ENCODE data around the gene SNU13.

Gene SNU13

DNA sequence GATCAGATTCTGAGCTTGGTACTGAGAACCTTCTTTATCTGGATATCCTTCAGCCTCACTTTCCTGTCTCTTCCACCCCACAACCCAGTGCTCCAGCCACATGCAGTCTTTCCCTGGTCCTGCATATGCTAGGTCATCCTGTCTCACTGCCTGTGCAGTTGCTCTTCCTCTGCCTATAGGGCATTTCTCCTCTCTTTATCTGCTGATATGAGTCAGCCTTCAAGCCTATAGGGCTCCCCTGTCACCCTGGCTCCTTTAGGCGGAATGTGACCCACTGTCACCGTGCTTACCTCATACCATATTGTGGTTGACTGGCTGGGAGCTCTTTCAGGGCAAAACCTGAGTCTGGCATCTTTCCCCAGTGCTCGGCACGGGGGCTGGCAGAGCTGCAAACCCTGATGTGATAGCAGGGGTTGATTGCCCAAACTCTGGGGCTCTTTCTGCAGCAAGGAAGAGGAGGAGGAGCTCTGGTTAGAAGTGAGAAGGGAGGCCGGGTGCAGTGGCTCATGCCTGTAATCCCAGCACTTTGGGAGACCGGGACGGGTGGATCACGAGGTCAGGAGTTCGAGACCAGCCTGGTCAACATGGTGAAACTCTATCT lies 36.9 kb upstream of the SNU13 start:
- DNase-seq (no peak), ATAC-seq (ENCODE audit: insufficient read depth, low read depth) (no peak)
- no peak overlapping the region for H3K4me2 ChIP-seq (ENCODE audit: insufficient read depth, low read length)
- no peak overlapping the region for H3K4me3 ChIP-seq (ENCODE audit: low read depth in 1 of 2, low read length in 2 of 2)
- no peaks in the 10 kb centered on the region for H3K9me3 ChIP-seq (ENCODE audit: insufficient read depth, low read length, severe bottlenecking)
- no peak overlapping the region for H3K9ac ChIP-seq (ENCODE audit: low read depth, low read length)
- peaks cover 5% of the 10 kb centered on the region for H3K27me3 ChIP-seq (ENCODE audit: insufficient read depth, low read length, poor library complexity)
- H4K20me1 ChIP-seq (ENCODE audit: insufficient read depth, low read length): no peaks in the 10 kb centered on the region
- H3K36me3 ChIP-seq (ENCODE audit: insufficient read depth, low read length): no peaks in the 10 kb centered on the region
- no peak overlapping the region for H3K27ac ChIP-seq (ENCODE audit: low read length)
- no peaks in the 10 kb centered on the region for H3K4me1 ChIP-seq (ENCODE audit: insufficient read depth, low read length)
- no peaks in the 10 kb centered on the region for H3K79me2 ChIP-seq (ENCODE audit: insufficient read depth, low read length)
- H2AFZ ChIP-seq (ENCODE audit: low read depth, low read length): no peak overlapping the region
- TF ChIP-seq, protein P1, sequence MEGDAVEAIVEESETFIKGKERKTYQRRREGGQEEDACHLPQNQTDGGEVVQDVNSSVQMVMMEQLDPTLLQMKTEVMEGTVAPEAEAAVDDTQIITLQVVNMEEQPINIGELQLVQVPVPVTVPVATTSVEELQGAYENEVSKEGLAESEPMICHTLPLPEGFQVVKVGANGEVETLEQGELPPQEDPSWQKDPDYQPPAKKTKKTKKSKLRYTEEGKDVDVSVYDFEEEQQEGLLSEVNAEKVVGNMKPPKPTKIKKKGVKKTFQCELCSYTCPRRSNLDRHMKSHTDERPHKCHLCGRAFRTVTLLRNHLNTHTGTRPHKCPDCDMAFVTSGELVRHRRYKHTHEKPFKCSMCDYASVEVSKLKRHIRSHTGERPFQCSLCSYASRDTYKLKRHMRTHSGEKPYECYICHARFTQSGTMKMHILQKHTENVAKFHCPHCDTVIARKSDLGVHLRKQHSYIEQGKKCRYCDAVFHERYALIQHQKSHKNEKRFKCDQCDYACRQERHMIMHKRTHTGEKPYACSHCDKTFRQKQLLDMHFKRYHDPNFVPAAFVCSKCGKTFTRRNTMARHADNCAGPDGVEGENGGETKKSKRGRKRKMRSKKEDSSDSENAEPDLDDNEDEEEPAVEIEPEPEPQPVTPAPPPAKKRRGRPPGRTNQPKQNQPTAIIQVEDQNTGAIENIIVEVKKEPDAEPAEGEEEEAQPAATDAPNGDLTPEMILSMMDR (IDR thresholded peaks at IDR 0.05; ENCODE audit: borderline replicate concordance, extremely low read depth, low read length, poor library complexity, severe bottlenecking): no peak
- TF ChIP-seq EZH2 (IDR thresholded peaks at IDR 0.05; ENCODE audit: borderline replicate concordance, low read depth, low read length, severe bottlenecking): no peak

DNA sequence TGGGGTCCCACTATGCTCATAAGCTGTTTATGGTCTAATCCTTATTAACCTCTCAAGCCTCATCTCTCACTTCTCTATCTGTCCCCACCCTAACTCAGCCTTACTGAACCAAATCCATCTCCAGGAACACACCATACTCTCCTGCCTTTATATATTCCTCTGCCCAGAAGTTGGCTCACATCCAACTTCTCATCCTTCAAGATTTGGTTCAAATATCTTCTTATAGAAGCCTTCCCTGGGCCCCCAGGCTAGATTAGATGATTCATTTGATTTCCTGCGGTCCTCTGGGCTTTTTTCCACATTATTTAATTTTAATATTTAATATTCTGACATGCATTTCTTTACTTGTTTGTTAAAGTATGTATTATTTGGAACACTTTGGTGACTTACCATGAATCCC lies 33.8 kb upstream of the SNU13 start:
- H3K4me3 ChIP-seq (ENCODE audit: low read depth in 1 of 2, low read length in 2 of 2): no peak overlapping the region
- ATAC-seq (ENCODE audit: insufficient read depth, low read depth): no peak

DNA sequence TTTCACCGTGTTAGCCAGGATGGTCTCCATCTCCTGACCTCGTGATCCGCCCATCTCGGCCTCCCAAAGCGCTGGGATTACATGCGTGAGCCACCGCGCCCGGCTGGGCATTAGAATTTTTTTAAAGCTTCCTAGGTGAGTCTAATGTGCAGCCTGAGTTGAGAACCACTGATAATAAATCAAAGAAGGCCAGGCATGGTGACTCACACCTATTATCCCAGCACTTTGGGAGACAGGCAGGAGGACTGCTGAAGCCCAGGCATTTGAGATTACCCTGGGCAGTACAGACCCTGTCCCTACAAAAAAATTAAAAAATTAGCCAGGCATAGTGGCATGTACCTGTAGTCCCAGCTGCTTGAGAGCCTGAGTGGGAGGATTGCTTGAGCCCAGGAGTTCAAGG lies 24.3 kb upstream of the SNU13 start:
- Histone ChIP-seq H3K9ac (ENCODE audit: low read depth, low read length) (no peak overlapping the region), H4K20me1 (ENCODE audit: insufficient read depth, low read length) (no peaks in the 10 kb centered on the region), H3K4me3 (ENCODE audit: low read depth in 1 of 2, low read length in 2 of 2) (no peak overlapping the region)

More for the DNA sequence above, 33.8 kb upstream of the SNU13 start:
- Histone ChIP-seq H3K27me3 (ENCODE audit: insufficient read depth, low read length, poor library complexity) (no peaks in the 10 kb centered on the region), H4K20me1 (ENCODE audit: insufficient read depth, low read length) (no peaks in the 10 kb centered on the region), H3K27ac (ENCODE audit: low read length) (no peak overlapping the region), H2AFZ (ENCODE audit: low read depth, low read length) (no peak overlapping the region), H3K79me2 (ENCODE audit: insufficient read depth, low read length) (no peaks in the 10 kb centered on the region), H3K9ac (ENCODE audit: low read depth, low read length) (no peak overlapping the region), H3K36me3 (ENCODE audit: insufficient read depth, low read length) (no peaks in the 10 kb centered on the region), H3K4me2 (ENCODE audit: insufficient read depth, low read length) (no peak overlapping the region), H3K4me1 (ENCODE audit: insufficient read depth, low read length) (no peaks in the 10 kb centered on the region), H3K9me3 (ENCODE audit: insufficient read depth, low read length, severe bottlenecking) (no peaks in the 10 kb centered on the region)
- DNase-seq: no peak
- TF ChIP-seq EZH2 (IDR thresholded peaks at IDR 0.05; ENCODE audit: borderline replicate concordance, low read depth, low read length, severe bottlenecking): no peak
- TF ChIP-seq, protein P1 (IDR thresholded peaks at IDR 0.05; ENCODE audit: borderline replicate concordance, extremely low read depth, low read length, poor library complexity, severe bottlenecking): no peak

More for the DNA sequence above, 24.3 kb upstream of the SNU13 start:
- H3K79me2 ChIP-seq (ENCODE audit: insufficient read depth, low read length): no peaks in the 10 kb centered on the region
- H3K36me3 ChIP-seq (ENCODE audit: insufficient read depth, low read length): no peaks in the 10 kb centered on the region
- TF ChIP-seq EZH2 (IDR thresholded peaks at IDR 0.05; ENCODE audit: borderline replicate concordance, low read depth, low read length, severe bottlenecking): no peak
- TF ChIP-seq, protein P1 (IDR thresholded peaks at IDR 0.05; ENCODE audit: borderline replicate concordance, extremely low read depth, low read length, poor library complexity, severe bottlenecking): no peak
- H2AFZ ChIP-seq (ENCODE audit: low read depth, low read length): no peak overlapping the region
- no peaks in the 10 kb centered on the region for H3K4me1 ChIP-seq (ENCODE audit: insufficient read depth, low read length)
- H3K27me3 ChIP-seq (ENCODE audit: insufficient read depth, low read length, poor library complexity): no peaks in the 10 kb centered on the region
- no peak overlapping the region for H3K27ac ChIP-seq (ENCODE audit: low read length)
- H3K4me2 ChIP-seq (ENCODE audit: insufficient read depth, low read length): no peak overlapping the region
- no peaks in the 10 kb centered on the region for H3K9me3 ChIP-seq (ENCODE audit: insufficient read depth, low read length, severe bottlenecking)
- ATAC-seq (ENCODE audit: insufficient read depth, low read depth) (no peak), DNase-seq (no peak)
